IMR-90 (cell line): ENCODE data around the gene CIAO2B. TPM values are rescaled to one million over a fixed set of nuclear protein-coding genes. Genes with fewer than 3 reads are reported as not detected.

Experiments
- ATAC-seq: fragments of 200-7000 bp; cut with Tn5 transposase; 2 replicates; pipeline ENCODE4 v1.9.1; 2020; ENCODE audit warnings: low read depth, mild to moderate bottlenecking, moderate library complexity
- BruUV-seq: library from RNA; stranded (reverse); fragments of 400-500 nt; replicated peaks from 2 replicates; lab custom pipeline; 2021; lab: Mats Ljungman, UMichigan
- CTCF ChIA-PET: fragments of 300-600 bp; formaldehyde crosslinking; extraction: SDS; loops from one replicate; lab custom pipeline; 2021; ENCODE audit warnings: antibody characterized with exemption; lab: Yijun Ruan, JAX
- POLR2A ChIA-PET: fragments of 300-600 bp; sonication (Branson Sonifier 250); formaldehyde crosslinking; loops from one replicate; lab custom pipeline; 2022; ENCODE audit warnings: antibody characterized with exemption; ENCODE audit not compliant: unreplicated experiment; lab: Charles Lee
- DNase-seq: peaks from one replicate; pipeline ENCODE4 v3.0.0; 2013
- H2AFZ ChIP-seq: replicated peaks from 2 replicates; pipeline ENCODE3; 2013; ENCODE audit warnings: low read length, mild to moderate bottlenecking; ENCODE audit not compliant: poor library complexity
- H2AK5ac ChIP-seq: 2 replicates; pipeline ENCODE4 v1.6.1; 2013; ENCODE audit warnings: low read depth, low read length, inconsistent platforms
- H2AK9ac ChIP-seq: replicated peaks from 2 replicates; pipeline ENCODE3; 2013; ENCODE audit warnings: mild to moderate bottlenecking, low read depth, low read length, moderate library complexity; ENCODE audit not compliant: poor library complexity
- H2BK120ac ChIP-seq: 2 replicates; pipeline ENCODE4 v1.6.1; 2013; ENCODE audit warnings: low read depth, low read length, inconsistent platforms
- H2BK15ac ChIP-seq: 3 replicates; pipeline ENCODE4 v1.6.1; 2013; ENCODE audit warnings: low read depth, low read length, inconsistent platforms
- H2BK20ac ChIP-seq: 2 replicates; pipeline ENCODE4 v1.6.1; 2013; ENCODE audit warnings: low read depth, mild to moderate bottlenecking, inconsistent platforms, low read length, moderate library complexity
- H2BK5ac ChIP-seq: 2 replicates; pipeline ENCODE4 v1.6.1; 2013; ENCODE audit warnings: mild to moderate bottlenecking, low read depth, low read length, inconsistent platforms; ENCODE audit not compliant: poor library complexity, severe bottlenecking
- H3K14ac ChIP-seq: replicated peaks from 2 replicates; pipeline ENCODE4 v1.6.1; 2013; ENCODE audit warnings: low read depth, low read length, inconsistent platforms
- H3K18ac ChIP-seq: 2 replicates; pipeline ENCODE4 v1.6.1; 2013; ENCODE audit warnings: low read depth, low read length, control low read depth
- H3K23ac ChIP-seq: 2 replicates; pipeline ENCODE4 v1.6.1; 2013; ENCODE audit warnings: low read depth, low read length, inconsistent platforms
- H3K27ac ChIP-seq: 2 replicates; pipeline ENCODE4 v1.5.1; 2013; ENCODE audit warnings: mild to moderate bottlenecking, control low read depth, low read length; ENCODE audit not compliant: insufficient read depth
- H3K27me3 ChIP-seq: 2 replicates; pipeline ENCODE4 v1.6.1; 2013; ENCODE audit warnings: low read length; ENCODE audit not compliant: control insufficient read depth, insufficient read depth
- H3K36me3 ChIP-seq: 2 replicates; pipeline ENCODE4 v1.6.1; 2013; ENCODE audit warnings: low read length, mixed read lengths; ENCODE audit not compliant: control insufficient read depth, insufficient read depth
- H3K4ac ChIP-seq: 2 replicates; pipeline ENCODE4 v1.6.1; 2013; ENCODE audit warnings: low read depth, low read length, inconsistent platforms
- H3K4me1 ChIP-seq: 2 replicates; pipeline ENCODE4 v1.6.1; 2013; ENCODE audit warnings: low read length, mixed read lengths; ENCODE audit not compliant: control insufficient read depth, insufficient read depth
- H3K4me2 ChIP-seq: 2 replicates; pipeline ENCODE4 v1.6.1; 2013; ENCODE audit warnings: low read depth, mild to moderate bottlenecking, control low read depth, low read length, moderate library complexity
- H3K4me3 ChIP-seq: 2 replicates; pipeline ENCODE4 v1.5.1; 2013; ENCODE audit warnings: low read depth, mild to moderate bottlenecking, control low read depth, low read length, moderate library complexity; ENCODE audit not compliant: insufficient read depth
- H3K56ac ChIP-seq: 2 replicates; pipeline ENCODE4 v1.6.1; 2013; ENCODE audit warnings: low read length, inconsistent platforms; ENCODE audit not compliant: insufficient read depth; ENCODE audit errors: extremely low read depth
- H3K79me1 ChIP-seq, 2 experiments: 2 replicates each; pipeline ENCODE4 v1.6.1; 2013; ENCODE audit warnings: low read length in 2 of 2, inconsistent platforms in 1 of 2, low read depth in 1 of 2
- H3K9ac ChIP-seq: 2 replicates; pipeline ENCODE4 v1.6.1; 2013; ENCODE audit warnings: low read depth, low read length, control low read depth
- H3K9me1 ChIP-seq: 2 replicates; pipeline ENCODE4 v1.6.1; 2013; ENCODE audit warnings: low read length, inconsistent platforms; ENCODE audit not compliant: insufficient read depth
- H3K9me3 ChIP-seq: 2 replicates; pipeline ENCODE4 v1.6.1; 2013; ENCODE audit warnings: low read length; ENCODE audit not compliant: control insufficient read depth, insufficient read depth
- H4K20me1 ChIP-seq: 2 replicates; pipeline ENCODE4 v1.6.1; 2013; ENCODE audit warnings: low read length, inconsistent platforms; ENCODE audit not compliant: insufficient read depth
- H4K5ac ChIP-seq: 2 replicates; pipeline ENCODE4 v1.6.1; 2013; ENCODE audit warnings: mild to moderate bottlenecking, low read depth, low read length, control low read depth
- H4K8ac ChIP-seq, 2 experiments: 2 replicates each; pipeline ENCODE4 v1.6.1; 2013; ENCODE audit warnings: low read depth in 2 of 2, low read length in 2 of 2, control low read depth in 1 of 2, inconsistent platforms in 1 of 2
- H4K91ac ChIP-seq: 2 replicates; pipeline ENCODE4 v1.6.1; 2013; ENCODE audit warnings: low read depth, low read length, inconsistent platforms; ENCODE audit not compliant: insufficient read depth
- BHLHE40 ChIP-seq: fragments of 150-350 bp; IDR thresholded peaks from 2 replicates; pipeline ENCODE4 v1.6.1; 2016; ENCODE audit warnings: mild to moderate bottlenecking, low read depth, low read length
- CHD1 ChIP-seq: IDR thresholded peaks from 2 replicates; pipeline ENCODE4 v1.6.1; 2012; ENCODE audit warnings: low read depth, low read length, improper control_type of control experiment
- CTCF ChIP-seq: conservative IDR thresholded peaks from 2 replicates; pipeline ENCODE4 v1.5.1; 2012; ENCODE audit warnings: mild to moderate bottlenecking, low read depth, low read length, improper control_type of control experiment
- FOS ChIP-seq: fragments of 150-350 bp; IDR thresholded peaks from 2 replicates; pipeline ENCODE4 v1.6.1; 2016; ENCODE audit warnings: low read depth, low read length
- MAZ ChIP-seq: IDR thresholded peaks from 2 replicates; pipeline ENCODE4 v1.6.1; 2012; ENCODE audit warnings: low read depth, mild to moderate bottlenecking, low read length, improper control_type of control experiment, moderate library complexity, borderline replicate concordance
- MXI1 ChIP-seq: IDR thresholded peaks from 2 replicates; pipeline ENCODE4 v1.6.1; 2012; ENCODE audit warnings: low read depth, mild to moderate bottlenecking, low read length, moderate library complexity, borderline replicate concordance
- NFE2L2 ChIP-seq: fragments of 150-350 bp; IDR thresholded peaks from 2 replicates; pipeline ENCODE4 v1.6.1; 2016; ENCODE audit warnings: low read depth, mild to moderate bottlenecking, low read length
- POLR2A ChIP-seq: IDR thresholded peaks from 2 replicates; pipeline ENCODE4 v1.6.1; 2012; ENCODE audit warnings: mild to moderate bottlenecking, low read depth, low read length
- RCOR1 ChIP-seq: IDR thresholded peaks from 2 replicates; pipeline ENCODE4 v1.6.1; 2012; ENCODE audit warnings: mild to moderate bottlenecking, low read length, improper control_type of control experiment; ENCODE audit not compliant: insufficient replicate concordance
- WGBS, 2 experiments: methylation state at CpG; one replicate each; pipeline versions ENCODE4 v1.1.5 to v1.1.7; 2013; ENCODE audit warnings: missing lambda C conversion rate in 2 of 2; ENCODE audit not compliant: insufficient read length in 1 of 2; ENCODE audit errors: extremely low coverage in 2 of 2; 5-methylcytosine and 5-hydroxymethylcytosine counted together
- dilution Hi-C: fragments of 300-500 bp; cut with HindIII; formaldehyde crosslinking; loops from one replicate; pipeline ENCODE4 v1.14.3; 2018; ENCODE audit warnings: low sequenced_read_pairs; ENCODE audit not compliant: unreplicated experiment
- in situ Hi-C: fragments of 300-500 bp; cut with MboI; formaldehyde crosslinking; loops from 3 replicates; pipeline ENCODE4 v1.14.3; 2019; ENCODE audit warnings: low sequenced_read_pairs, inconsistent platforms, mixed read lengths
- intact Hi-C: fragments of 100-400 bp; cut with micrococcal nuclease; formaldehyde crosslinking; loops from 2 replicates; pipeline ENCODE4 v1.10.0; 2022
- polyA plus RNA-seq, 3 experiments: library from polyadenylated mRNA; depleted of rRNA; stranded (reverse); fragments of >200 nt; gene quantifications; 2 replicates each; pipeline ENCODE4 v1.2.3, GENCODE V29; 2012; ENCODE audit warnings: low replicate concordance in 1 of 3
- total RNA-seq: library from RNA; depleted of rRNA; stranded (reverse); fragments of >200 nt; gene quantifications from 2 replicates; pipeline ENCODE4 v1.2.3, GENCODE V29; 2012

The CIAO2B gene
- total and polyA plus RNA-seq, 2 of the 4 experiments (the other 2 are of a cell fraction) = 148 to 234 TPM

DNA sequence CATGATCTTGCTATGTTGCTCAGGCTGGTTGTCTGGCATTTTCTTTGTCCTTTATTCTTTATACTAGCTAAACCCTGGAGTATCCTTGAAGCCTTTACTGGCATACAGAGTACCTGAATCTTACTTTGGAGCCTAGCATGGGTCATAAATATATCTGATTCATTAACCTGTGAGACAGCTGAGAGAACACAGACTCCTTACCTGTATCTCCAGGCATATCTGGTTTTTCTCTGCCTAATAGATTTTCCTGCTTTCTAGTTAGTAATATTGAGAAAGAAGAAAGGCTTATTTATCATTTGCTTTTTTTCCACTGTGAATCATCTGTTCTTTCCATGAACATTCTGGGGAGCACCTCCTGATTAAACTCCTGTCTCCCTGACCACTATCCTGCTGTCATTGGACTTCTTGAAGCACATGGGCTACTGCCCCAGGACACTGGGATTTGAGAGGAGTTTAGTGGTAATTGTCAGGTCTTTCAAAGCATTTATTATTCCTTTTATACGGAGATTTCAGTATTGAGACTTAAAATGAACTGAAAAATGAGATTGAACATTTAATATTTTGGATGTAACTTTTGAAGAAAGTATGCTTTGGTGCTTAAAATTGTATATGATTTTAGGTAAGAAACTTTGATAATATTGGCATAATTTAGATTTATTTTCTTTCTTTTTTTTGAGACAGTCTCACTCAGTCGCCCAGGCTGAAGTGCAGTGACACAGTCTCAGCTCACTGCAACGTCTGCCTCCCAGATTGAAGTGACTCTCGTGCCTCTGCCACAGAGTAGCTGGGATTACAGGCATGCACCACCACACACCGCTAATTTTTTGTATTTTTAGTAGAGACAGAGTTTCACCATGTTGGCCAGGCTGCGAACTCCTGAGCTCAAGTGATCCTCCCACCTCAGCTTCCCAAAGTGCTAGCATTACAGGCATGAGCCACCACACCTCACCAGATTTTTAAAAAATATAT lies 45.3 kb downstream of the CIAO2B start:
- ATAC-seq (no peak), DNase-seq (no peak)
- BruUV-seq = no TSS peak
- no peak overlapping the region for H4K91ac ChIP-seq
- no peak overlapping the region for H2BK15ac ChIP-seq
- H3K56ac ChIP-seq = no peak overlapping the region
- no peaks in the 10 kb centered on the region for H3K9me3 ChIP-seq
- H3K14ac ChIP-seq = no peak overlapping the region
- no peak overlapping the region for H2AK5ac ChIP-seq
- no peak overlapping the region for H3K18ac ChIP-seq
- no peak overlapping the region for H3K23ac ChIP-seq
- H3K9me1 ChIP-seq = peaks cover 13% of the 10 kb centered on the region
- H3K9ac ChIP-seq = no peak overlapping the region
- in situ Hi-C loops = no loop called here
- no peak overlapping the region for H3K4me2 ChIP-seq
- ChIA-PET CTCF (no interaction called here), POLR2A (no interaction called here)
- H2BK5ac ChIP-seq = no peak overlapping the region
- H3K4me3 ChIP-seq = no peak overlapping the region
- no peak overlapping the region for H2AK9ac ChIP-seq
- H3K27ac ChIP-seq = no peak overlapping the region
- peaks cover 4 to 23% of the 10 kb centered on the region in 2 experiments; a peak in 2 of 4 replicates for H3K79me1 ChIP-seq
- TF ChIP-seq CTCF (no peak), RCOR1 (no peak), CHD1 (no peak), MAZ (no peak), BHLHE40 (no peak), POLR2A (no peak), NFE2L2 (no peak), FOS (no peak), MXI1 (no peak)
- H2AFZ ChIP-seq = no peak overlapping the region
- dilution Hi-C loops = no loop called here
- peaks cover 15% of the 10 kb centered on the region for H3K4me1 ChIP-seq
- no peak overlapping the region for H4K5ac ChIP-seq
- intact Hi-C loops = no loop called here
- H2BK20ac ChIP-seq = no peak overlapping the region
- no peak overlapping the region for H2BK120ac ChIP-seq
- H3K36me3 ChIP-seq = peaks cover 19% of the 10 kb centered on the region
- H3K4ac ChIP-seq = no peak overlapping the region
- H3K27me3 ChIP-seq = no peaks in the 10 kb centered on the region
- 100% methylated on average over 1 of the region's 6 CpGs; no CpG with 5 or more reads in 1 of the 2 experiments for WGBS, 2 experiments
- H4K8ac ChIP-seq = no peak overlapping the region
- H4K20me1 ChIP-seq = peaks cover 10% of the 10 kb centered on the region; the same call in 1 of the 2 replicates
